Measurements from ENCODE around the gene PAQR8.

The PAQR8 gene

GRCh38 chr6:52361945-52362442 is at the start of gene PAQR8:
Gene PAQR8 (plus strand): TSS chr6:52362151. CDS start chr6:52403214, 41,063 bp downstream.
- DNase-seq (ENCODE audit: low read depth in 2 of 2, low spot score in 1 of 2): peak; percentile 50 to 52

- DNase-seq (ENCODE audit: low read depth in 2 of 2, low spot score in 1 of 2): no peak
Measured at GRCh38 chr6:52312461-52312860, 49.5 kb upstream of the PAQR8 start.

- DNase-seq (ENCODE audit: low read depth in 2 of 2, low spot score in 1 of 2): no peak
Measured at GRCh38 chr6:52314752-52315151, 47.2 kb upstream of the PAQR8 start.

GRCh38 chr6:52317211-52317610 is 44.7 kb upstream of the PAQR8 start:
- DNase-seq (ENCODE audit: low read depth in 2 of 2, low spot score in 1 of 2): no peak

GRCh38 chr6:52317841-52318581 is 43.9 kb upstream of the PAQR8 start:
- DNase-seq (ENCODE audit: low read depth in 2 of 2, low spot score in 1 of 2): no peak

- DNase-seq (ENCODE audit: low read depth in 2 of 2, low spot score in 1 of 2): no peak
Measured at GRCh38 chr6:52324189-52324588, 37.8 kb upstream of the PAQR8 start.

GRCh38 chr6:52325695-52326471 is 36.1 kb upstream of the PAQR8 start:
- DNase-seq (ENCODE audit: low read depth in 2 of 2, low spot score in 1 of 2): no peak

GRCh38 chr6:52326540-52327364 is 35.2 kb upstream of the PAQR8 start:
- DNase-seq (ENCODE audit: low read depth in 2 of 2, low spot score in 1 of 2): no peak

GRCh38 chr6:52328303-52328662 is 33.7 kb upstream of the PAQR8 start:
- no peak for DNase-seq (ENCODE audit: low read depth in 2 of 2, low spot score in 1 of 2)

GRCh38 chr6:52328729-52329128 is 33.2 kb upstream of the PAQR8 start:
- DNase-seq (ENCODE audit: low read depth in 2 of 2, low spot score in 1 of 2): no peak

GRCh38 chr6:52330470-52330869 is 31.5 kb upstream of the PAQR8 start:
- no peak for DNase-seq (ENCODE audit: low read depth in 2 of 2, low spot score in 1 of 2)

GRCh38 chr6:52331793-52332457 is 30.0 kb upstream of the PAQR8 start:
- no peak for DNase-seq (ENCODE audit: low read depth in 2 of 2, low spot score in 1 of 2)

- DNase-seq (ENCODE audit: low read depth in 2 of 2, low spot score in 1 of 2): no peak
Measured at GRCh38 chr6:52333840-52334200, 28.1 kb upstream of the PAQR8 start.

GRCh38 chr6:52335576-52335975 is 26.4 kb upstream of the PAQR8 start:
- no peak for DNase-seq (ENCODE audit: low read depth in 2 of 2, low spot score in 1 of 2)

- no peak for DNase-seq (ENCODE audit: low read depth in 2 of 2, low spot score in 1 of 2)
Measured at GRCh38 chr6:52336919-52337561, 24.9 kb upstream of the PAQR8 start.

GRCh38 chr6:52337633-52338290 is 24.2 kb upstream of the PAQR8 start:
- DNase-seq (ENCODE audit: low read depth in 2 of 2, low spot score in 1 of 2): no peak

GRCh38 chr6:52340603-52340880 is 21.4 kb upstream of the PAQR8 start:
- no peak for DNase-seq (ENCODE audit: low read depth in 2 of 2, low spot score in 1 of 2)

GRCh38 chr6:52341561-52342260 is 20.2 kb upstream of the PAQR8 start:
- DNase-seq (ENCODE audit: low read depth in 2 of 2, low spot score in 1 of 2): no peak

GRCh38 chr6:52345311-52345710 is 16.6 kb upstream of the PAQR8 start:
- no peak for DNase-seq (ENCODE audit: low read depth in 2 of 2, low spot score in 1 of 2)

GRCh38 chr6:52346503-52346902 is 15.4 kb upstream of the PAQR8 start:
- no peak for DNase-seq (ENCODE audit: low read depth in 2 of 2, low spot score in 1 of 2)
